OCI-LY1 (cell line): ENCODE measurements around the gene AP4E1.

Experiments
- H2AFZ ChIP-seq: fragments of 200-600 bp; sonication (generic), shearing (Covaris generic); 2 replicates; pipeline ENCODE4 v1.6.0; 2014; ENCODE audit warnings: antibody characterized with exemption, mild to moderate bottlenecking, low read length
- H3F3A ChIP-seq: fragments of 200-600 bp; sonication (generic), shearing (Covaris generic); 2 replicates; pipeline ENCODE4 v1.6.0; 2014; ENCODE audit warnings: mild to moderate bottlenecking, antibody characterized with exemption, low read length, moderate library complexity; ENCODE audit not compliant: insufficient read depth
- H3K27ac ChIP-seq: fragments of 200-600 bp; sonication (generic); 2 replicates; pipeline ENCODE4 v1.5.1; 2014; ENCODE audit warnings: low read length, mixed run types, mild to moderate bottlenecking, low read depth; ENCODE audit not compliant: poor library complexity, severe bottlenecking
- H3K27me3 ChIP-seq: fragments of 200-600 bp; sonication (generic); 2 replicates; pipeline ENCODE4 v1.6.0; 2014; ENCODE audit warnings: antibody characterized with exemption, mild to moderate bottlenecking, low read length, moderate library complexity; ENCODE audit not compliant: insufficient read depth
- H3K36me3 ChIP-seq: fragments of 200-600 bp; sonication (generic); 2 replicates; pipeline ENCODE4 v1.6.1; 2014; ENCODE audit warnings: mild to moderate bottlenecking, antibody characterized with exemption, low read length, moderate library complexity, mixed read lengths; ENCODE audit not compliant: insufficient read depth
- H3K4me1 ChIP-seq: fragments of 200-600 bp; sonication (generic); 2 replicates; pipeline ENCODE4 v1.5.1; 2014; ENCODE audit warnings: mild to moderate bottlenecking, low read length, moderate library complexity; ENCODE audit not compliant: insufficient read depth, severe bottlenecking
- H3K4me2 ChIP-seq: fragments of 200-600 bp; sonication (generic), shearing (Covaris generic); 2 replicates; pipeline ENCODE4 v1.6.1; 2014; ENCODE audit warnings: low read length
- H3K4me3 ChIP-seq: fragments of 200-600 bp; sonication (generic); 2 replicates; pipeline ENCODE4 v1.5.1; 2014; ENCODE audit warnings: low read length, low read depth, mild to moderate bottlenecking, mixed read lengths; ENCODE audit not compliant: poor library complexity, severe bottlenecking
- H3K79me2 ChIP-seq: fragments of 200-600 bp; shearing (Covaris generic); 2 replicates; pipeline ENCODE4 v1.6.1; 2016; ENCODE audit warnings: mixed run types, low read length, mixed read lengths; ENCODE audit not compliant: insufficient read depth
- H3K9ac ChIP-seq: fragments of 200-600 bp; sonication (generic), shearing (Covaris generic); 2 replicates; pipeline ENCODE4 v1.6.1; 2014; ENCODE audit warnings: mild to moderate bottlenecking, low read length, mixed read lengths
- H3K9me2 ChIP-seq: fragments of 200-600 bp; sonication (generic), shearing (Covaris generic); 2 replicates; pipeline ENCODE4 v1.6.1; 2014; ENCODE audit warnings: low read depth, mild to moderate bottlenecking, low read length, mixed read lengths
- H3K9me3 ChIP-seq: fragments of 200-600 bp; shearing (Covaris generic); 2 replicates; pipeline ENCODE4 v1.6.1; 2014; ENCODE audit warnings: low read length, mixed read lengths
- H4K20me1 ChIP-seq: fragments of 200-600 bp; sonication (generic), shearing (Covaris generic); 2 replicates; pipeline ENCODE4 v1.6.0; 2016; ENCODE audit warnings: mild to moderate bottlenecking, low read length; ENCODE audit not compliant: insufficient read depth
- CTCF ChIP-seq: fragments of 200-600 bp; sonication (generic), shearing (Covaris generic); IDR thresholded peaks from 2 replicates; pipeline ENCODE4 v1.5.1; 2017; ENCODE audit warnings: mild to moderate bottlenecking, antibody characterized with exemption, low read length, moderate library complexity, mixed read lengths
- EZH2 ChIP-seq: fragments of 200-600 bp; sonication (generic), shearing (Covaris generic); IDR thresholded peaks from 2 replicates; pipeline ENCODE4 v1.8.0; 2017; ENCODE audit warnings: borderline replicate concordance, mixed run types, mild to moderate bottlenecking, antibody characterized with exemption, low read length, moderate library complexity, mixed read lengths

AP4E1 gene

GRCh38 chr15:51044037-51044727 lies 135.7 kb downstream of the AP4E1 start:
- Histone ChIP-seq H3K4me3 (no peak overlapping the region), H3K4me2 (no peak overlapping the region), H4K20me1 (no peaks in the 10 kb centered on the region), H3F3A (no peaks in the 10 kb centered on the region), H3K27ac (no peak overlapping the region), H3K9me2 (no peaks in the 10 kb centered on the region), H3K79me2 (no peaks in the 10 kb centered on the region), H3K4me1 (no peaks in the 10 kb centered on the region), H3K9ac (no peak overlapping the region), H2AFZ (no peak overlapping the region), H3K36me3 (no peaks in the 10 kb centered on the region), H3K9me3 (no peaks in the 10 kb centered on the region), H3K27me3 (no peaks in the 10 kb centered on the region)
- TF ChIP-seq CTCF: no peak
- TF ChIP-seq EZH2: no peak

GRCh38 chr15:51046016-51046415 lies 137.5 kb downstream of the AP4E1 start:
- Histone ChIP-seq H2AFZ (no peak overlapping the region), H3K27me3 (no peaks in the 10 kb centered on the region), H3K27ac (no peak overlapping the region), H3K4me2 (no peak overlapping the region), H3K9ac (no peak overlapping the region), H3K79me2 (no peaks in the 10 kb centered on the region), H3K4me1 (no peaks in the 10 kb centered on the region), H3K4me3 (no peak overlapping the region), H4K20me1 (no peaks in the 10 kb centered on the region), H3K9me3 (no peaks in the 10 kb centered on the region), H3K36me3 (no peaks in the 10 kb centered on the region), H3K9me2 (no peaks in the 10 kb centered on the region), H3F3A (no peaks in the 10 kb centered on the region)
- TF ChIP-seq CTCF: no peak
- no peak for TF ChIP-seq EZH2

GRCh38 chr15:51046799-51047449 lies 138.4 kb downstream of the AP4E1 start:
- no peaks in the 10 kb centered on the region for H3K9me2 ChIP-seq
- H3K4me3 ChIP-seq: no peak overlapping the region
- no peaks in the 10 kb centered on the region for H3F3A ChIP-seq
- no peaks in the 10 kb centered on the region for H3K9me3 ChIP-seq
- H3K4me2 ChIP-seq: no peak overlapping the region
- no peaks in the 10 kb centered on the region for H3K4me1 ChIP-seq
- no peak overlapping the region for H2AFZ ChIP-seq
- no peak overlapping the region for H3K27ac ChIP-seq
- no peaks in the 10 kb centered on the region for H3K27me3 ChIP-seq
- no peaks in the 10 kb centered on the region for H4K20me1 ChIP-seq
- TF ChIP-seq CTCF: no peak
- no peak for TF ChIP-seq EZH2
- H3K9ac ChIP-seq: no peak overlapping the region
- H3K79me2 ChIP-seq: no peaks in the 10 kb centered on the region
- no peaks in the 10 kb centered on the region for H3K36me3 ChIP-seq
